HepG2 (cell line): ENCODE results near the gene TGM1. TPM values are rescaled to one million over a fixed set of nuclear protein-coding genes. Genes with fewer than 3 reads are reported as not detected.

Experiments
- ATM ChIP-seq: fragments of 450-650 bp; IDR thresholded peaks from 2 replicates; pipeline ENCODE4 v1.7.1; 2017; ENCODE audit warnings: mild to moderate bottlenecking, borderline replicate concordance
- ETV6 ChIP-seq: sonication (generic); formaldehyde crosslinking; conservative IDR thresholded peaks from 2 replicates; pipeline ENCODE4 v1.4.0; 2020; ENCODE audit warnings: missing genetic modification reagents
- GMEB2 ChIP-seq: IDR thresholded peaks from 2 replicates; pipeline ENCODE4 v1.6.1; 2016; ENCODE audit warnings: missing biosample characterization, missing genetic modification reagents, low read depth
- GZF1 ChIP-seq: sonication (generic); formaldehyde crosslinking; IDR thresholded peaks from 2 replicates; pipeline ENCODE4 v1.5.1; 2020; ENCODE audit warnings: mild to moderate bottlenecking, missing genetic modification reagents
- HINFP ChIP-seq: sonication (generic); formaldehyde crosslinking; IDR thresholded peaks from 2 replicates; pipeline ENCODE4 v1.4.0; 2020; ENCODE audit warnings: low read depth, mild to moderate bottlenecking, missing genetic modification reagents
- HMGA1 ChIP-seq: sonication (generic); formaldehyde crosslinking; conservative IDR thresholded peaks from 2 replicates; pipeline ENCODE4 v1.4.0; 2020; ENCODE audit warnings: missing genetic modification reagents
- HOXA7 ChIP-seq: sonication (generic); formaldehyde crosslinking; IDR thresholded peaks from 2 replicates; pipeline ENCODE4 v1.8.1; 2022; ENCODE audit warnings: mild to moderate bottlenecking, missing genetic modification reagents, moderate library complexity
- HOXD1 ChIP-seq: sonication (generic); formaldehyde crosslinking; IDR thresholded peaks from 2 replicates; pipeline ENCODE4 v1.5.0; 2020; ENCODE audit warnings: missing genetic modification reagents
- MTF1 ChIP-seq: sonication (generic); formaldehyde crosslinking; IDR thresholded peaks from 2 replicates; pipeline ENCODE4 v1.5.0; 2020; ENCODE audit warnings: missing genetic modification reagents
- PAX8 ChIP-seq: sonication (generic); formaldehyde crosslinking; IDR thresholded peaks from 2 replicates; pipeline ENCODE4 v1.8.0; 2022; ENCODE audit warnings: mild to moderate bottlenecking, missing genetic modification reagents, borderline replicate concordance
- PHF21A ChIP-seq: sonication (generic); formaldehyde crosslinking; IDR thresholded peaks from 2 replicates; pipeline ENCODE4 v1.5.0; 2020; ENCODE audit warnings: mild to moderate bottlenecking, missing genetic modification reagents
- SNAI1 ChIP-seq: sonication (generic); formaldehyde crosslinking; IDR thresholded peaks from 2 replicates; pipeline ENCODE4 v1.5.0; 2020; ENCODE audit warnings: mild to moderate bottlenecking, missing genetic modification reagents, borderline replicate concordance
- SP1 ChIP-seq, 2 experiments: fragments of 450-650 bp in 1 of 2; sonication (generic) in 1 of 2; formaldehyde crosslinking in 1 of 2; IDR thresholded peaks; 2 replicates each; pipeline versions ENCODE4 v1.4.0 to v1.6.1; 2016 to 2020; ENCODE audit warnings: missing genetic modification reagents in 1 of 2
- SPEN ChIP-seq: sonication (generic); formaldehyde crosslinking; IDR thresholded peaks from 2 replicates; pipeline ENCODE4 v1.5.1; 2020; ENCODE audit warnings: low read depth, mild to moderate bottlenecking, missing genetic modification reagents
- STAT6 ChIP-seq: sonication (generic); formaldehyde crosslinking; IDR thresholded peaks from 2 replicates; pipeline ENCODE4 v1.4.0; 2020; ENCODE audit warnings: missing genetic modification reagents, mild to moderate bottlenecking, borderline replicate concordance
- ZHX1 ChIP-seq: sonication (generic); formaldehyde crosslinking; IDR thresholded peaks from 2 replicates; pipeline ENCODE4 v1.8.1; 2022; ENCODE audit warnings: low read depth, mild to moderate bottlenecking, missing genetic modification reagents
- ZNF362 ChIP-seq: sonication (generic); formaldehyde crosslinking; IDR thresholded peaks from 2 replicates; pipeline ENCODE4 v1.4.0; 2020; ENCODE audit warnings: missing genetic modification reagents, mild to moderate bottlenecking, borderline replicate concordance
- ZNF460 ChIP-seq: sonication (generic); formaldehyde crosslinking; IDR thresholded peaks from 2 replicates; pipeline ENCODE4 v1.5.1; 2020; ENCODE audit warnings: missing genetic modification reagents, mild to moderate bottlenecking, borderline replicate concordance
- ZNF746 ChIP-seq: sonication (generic); formaldehyde crosslinking; IDR thresholded peaks from 2 replicates; pipeline ENCODE4 v1.8.0; 2022; ENCODE audit warnings: mild to moderate bottlenecking, missing genetic modification reagents
- polyA plus RNA-seq, 8 experiments: library from polyadenylated mRNA; depleted of rRNA in 3 of 8; stranded (reverse) in 7 of 8; unstranded in 1 of 8; fragments of >200 nt; fragmentation: Illumina TruSeq in 4 of 8; extraction: Trizol in 4 of 8; gene quantifications; 2 replicates each; pipeline versions ENCODE4 v1.2.1 to v1.2.3, GENCODE V29; 2011 to 2016; ENCODE audit warnings: low read depth in 4 of 8, missing spikeins in 1 of 8, mixed read lengths in 1 of 8; ENCODE audit not compliant: insufficient read depth in 1 of 8
- total RNA-seq, 5 experiments: library from RNA; depleted of rRNA; stranded (reverse); fragments of >200 nt; fragmentation: Illumina TruSeq; extraction: Trizol; gene quantifications; 2 replicates each; pipeline ENCODE4 v1.2.3, GENCODE V29; 2016; ENCODE audit warnings: low read depth in 1 of 5

TGM1 gene
- total and polyA plus RNA-seq, 2 of the 13 experiments (the other 11 are each of a cell fraction or from before 2014, with no cell fraction given), result 3.2 to 10.6 TPM

GRCh38 chr14:24271134-24271833, 8.3 kb upstream of the TGM1 start, which contains the start of gene RABGGTA (continued):
- TF ChIP-seq STAT6 (CRISPR knock-in tag) (peak; percentile 85; the same call in 1 of the 2 replicates), GZF1 (CRISPR knock-in tag) (peak; percentile 94), SPEN (peak; percentile 100), ZNF746 (peak; percentile 82), PAX8 (CRISPR knock-in tag) (peak; percentile 100), SNAI1 (peak; percentile 99), ZNF460 (no peak), ETV6 (CRISPR knock-in tag) (peak; percentile 99), HMGA1 (CRISPR knock-in tag) (no peak), HOXA7 (CRISPR knock-in tag) (peak; percentile 94), MTF1 (CRISPR knock-in tag) (peak; percentile 96), GMEB2 (CRISPR knock-in tag) (peak; percentile 90), HINFP (peak; percentile 92), ZHX1 (CRISPR knock-in tag) (peak; percentile 98), ATM (no peak), ZNF362 (CRISPR knock-in tag) (no peak; the same call in 1 of the 2 replicates), PHF21A (peak; percentile 100), HOXD1 (CRISPR knock-in tag) (peak; percentile 99), SP1 (IDR thresholded peaks at IDR 0.05) (no peak), SP1 (CRISPR knock-in tag; IDR thresholded peaks at IDR 0.05) (peak; percentile 65)
